ENCODE results near the gene RGR. TPM values are rescaled to one million over a fixed set of nuclear protein-coding genes. Genes with fewer than 3 reads are reported as not detected.

RGR gene
- total RNA-seq, 1 experiment from 2014 or later: not detected

GRCh38 chr10:84308021-84308420 is 63.2 kb downstream of the RGR start:
- DNase-seq (ENCODE audit: low read depth, low spot score) (no peak), ATAC-seq (no peak)
- ChIA-PET CTCF (interaction anchor here (0.7 kb wide), 1 partner anchor 1280 kb away, joined by 5 read pairs; no protein-coding TSS in a partner anchor), POLR2A (no interaction called here)
- H3K9me3 ChIP-seq (ENCODE audit: control insufficient read depth, insufficient read depth, low read depth, low read length): no peaks in the 10 kb centered on the region
- H3K27ac ChIP-seq (ENCODE audit: low read length): no peak overlapping the region
- H3K27me3 ChIP-seq (ENCODE audit: control insufficient read depth, insufficient read depth, low read length): no peaks in the 10 kb centered on the region
- peaks cover 6% of the 10 kb centered on the region; the same call in 1 of the 2 replicates for H3K4me1 ChIP-seq (ENCODE audit: control insufficient read depth, insufficient read depth, low read length)
- no peaks in the 10 kb centered on the region for H3K36me3 ChIP-seq (ENCODE audit: control insufficient read depth, insufficient read depth, low read length)
- TF ChIP-seq POLR2AphosphoS5 (IDR thresholded peaks at IDR 0.05; ENCODE audit: low read depth, low read length) (no peak), SIN3A (IDR thresholded peaks at IDR 0.05; ENCODE audit: borderline replicate concordance, insufficient read depth, low read depth, low read length) (no peak), CTCF (IDR thresholded peaks at IDR 0.05) (no peak)
- in situ Hi-C loops (cut with HindIII; ENCODE audit: low pct_unique_long_range_greater_than_20kb, low sequenced_read_pairs): no loop called here
- intact Hi-C loops (cut with micrococcal nuclease; ENCODE audit: unreplicated experiment): no loop called here
- no peak overlapping the region for H3K4me3 ChIP-seq (ENCODE audit: low read depth in 2 of 2, low read length in 2 of 2)
- BruUV-seq (replicated peaks): no TSS peak

GRCh38 chr10:84308481-84309304 is 63.8 kb downstream of the RGR start:
- Histone ChIP-seq H3K27me3 (ENCODE audit: control insufficient read depth, insufficient read depth, low read length) (no peaks in the 10 kb centered on the region), H3K4me1 (ENCODE audit: control insufficient read depth, insufficient read depth, low read length) (peaks cover 6% of the 10 kb centered on the region; the same call in 1 of the 2 replicates), H3K9me3 (ENCODE audit: control insufficient read depth, insufficient read depth, low read depth, low read length) (no peaks in the 10 kb centered on the region), H3K4me3 (ENCODE audit: low read depth in 2 of 2, low read length in 2 of 2) (no peak overlapping the region), H3K36me3 (ENCODE audit: control insufficient read depth, insufficient read depth, low read length) (no peaks in the 10 kb centered on the region), H3K27ac (ENCODE audit: low read length) (no peak overlapping the region)
- BruUV-seq (replicated peaks): no TSS peak
- CTCF ChIA-PET: no interaction called here
- in situ Hi-C loops (cut with HindIII; ENCODE audit: low pct_unique_long_range_greater_than_20kb, low sequenced_read_pairs) (no loop called here), intact Hi-C loops (cut with micrococcal nuclease; ENCODE audit: unreplicated experiment) (no loop called here)
- no peak for DNase-seq (ENCODE audit: low read depth, low spot score)
- ATAC-seq: 0 out of 2 replicates have a peak, but pooled peaks have one; percentile 46
- no peak for TF ChIP-seq POLR2AphosphoS5 (IDR thresholded peaks at IDR 0.05; ENCODE audit: low read depth, low read length)
- no peak for TF ChIP-seq SIN3A (IDR thresholded peaks at IDR 0.05; ENCODE audit: borderline replicate concordance, insufficient read depth, low read depth, low read length)
- no peak for TF ChIP-seq TCF7L2 (IDR thresholded peaks at IDR 0.05; ENCODE audit: low read depth, low read length)
- TF ChIP-seq CTCF (IDR thresholded peaks at IDR 0.05): no peak
- no peak for TF ChIP-seq REST (IDR thresholded peaks at IDR 0.05; ENCODE audit: insufficient read depth in 1 of 2, low read depth in 2 of 2, low read length in 1 of 2)
- POLR2A ChIA-PET: no interaction called here

Other genes starting within 250 kb of the RGR start
- gene GHITM, start 105.5 kb upstream of the RGR start, total RNA-seq (2021; ENCODE audit: unreplicated experiment): 188 TPM
- gene GPR15LG, start 71.3 kb upstream of the RGR start, total RNA-seq (2021; ENCODE audit: unreplicated experiment): 0.41 TPM
- gene CDHR1, start 50.5 kb upstream of the RGR start, total RNA-seq (2021; ENCODE audit: unreplicated experiment): 0.39 TPM
- not detected for gene LRIT2, start 19.5 kb upstream of the RGR start, total RNA-seq (2021; ENCODE audit: unreplicated experiment)
- gene LRIT1, start 3.5 kb upstream of the RGR start, total RNA-seq (2021; ENCODE audit: unreplicated experiment): not detected
- 63.7 TPM for gene CCSER2, start 83.5 kb downstream of the RGR start, total RNA-seq (2021; ENCODE audit: unreplicated experiment)